Activated CD4-positive, CD25-positive, alpha-beta regulatory T cell (primary cell): ENCODE measurements around the gene SH2B3.

Experiments used
- DNase-seq, 4 experiments: peaks; one replicate each; lab custom pipeline; 2025; lab: John Stamatoyannopoulos, UW

SH2B3 gene

DNA sequence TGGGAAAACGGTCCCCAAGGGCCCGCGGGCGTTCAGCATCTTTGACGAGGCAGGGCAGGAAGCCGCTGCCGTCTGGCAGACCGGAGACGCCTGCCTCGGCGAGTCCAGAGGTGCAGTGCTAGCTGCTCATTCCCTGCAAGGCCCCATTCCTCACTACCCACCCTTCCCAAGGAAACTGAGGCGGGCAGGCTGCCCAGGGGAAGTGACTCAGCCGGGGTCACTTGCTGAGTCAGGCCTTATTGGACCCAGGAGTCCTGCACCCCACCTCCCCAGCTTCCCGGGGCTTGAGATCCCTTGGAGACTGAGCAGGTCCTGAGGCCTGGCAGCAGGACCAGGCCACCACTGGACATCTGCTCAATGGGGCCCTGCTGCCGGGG is 3.7 kb downstream of the SH2B3 start:
- no peak for DNase-seq

DNA sequence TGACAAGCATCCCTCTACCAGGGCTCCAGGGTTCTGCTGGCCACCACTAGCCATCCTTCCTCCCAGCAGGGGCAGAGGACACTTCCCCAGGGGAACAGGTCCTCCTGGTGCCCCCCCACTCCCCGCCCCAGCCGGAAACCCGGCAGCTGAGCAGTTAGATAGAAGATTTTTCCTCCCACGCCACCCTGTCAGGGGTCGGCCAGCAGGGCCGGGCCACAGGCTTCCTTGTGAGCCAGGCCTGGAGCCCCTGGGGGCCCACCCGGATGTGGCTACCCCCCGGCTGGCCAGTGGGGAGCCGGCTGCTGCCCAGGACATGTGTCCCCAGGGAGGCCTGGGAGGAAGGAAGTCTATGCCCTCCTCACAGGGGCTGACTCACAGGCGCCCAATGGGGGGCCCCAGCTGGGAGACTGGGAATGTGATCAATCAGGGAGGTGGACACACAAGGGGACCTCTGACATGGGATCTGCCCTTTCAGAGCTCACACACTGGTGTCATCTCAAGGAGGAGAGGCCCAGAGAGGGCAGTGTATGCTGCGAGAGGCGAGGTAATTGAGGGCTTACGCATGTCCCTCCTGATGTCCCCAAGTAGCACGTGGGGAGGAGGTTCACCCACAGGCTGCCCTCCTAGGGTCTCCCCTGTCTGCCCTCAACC is 4.2 kb downstream of the SH2B3 start:
- no peak for DNase-seq

DNA sequence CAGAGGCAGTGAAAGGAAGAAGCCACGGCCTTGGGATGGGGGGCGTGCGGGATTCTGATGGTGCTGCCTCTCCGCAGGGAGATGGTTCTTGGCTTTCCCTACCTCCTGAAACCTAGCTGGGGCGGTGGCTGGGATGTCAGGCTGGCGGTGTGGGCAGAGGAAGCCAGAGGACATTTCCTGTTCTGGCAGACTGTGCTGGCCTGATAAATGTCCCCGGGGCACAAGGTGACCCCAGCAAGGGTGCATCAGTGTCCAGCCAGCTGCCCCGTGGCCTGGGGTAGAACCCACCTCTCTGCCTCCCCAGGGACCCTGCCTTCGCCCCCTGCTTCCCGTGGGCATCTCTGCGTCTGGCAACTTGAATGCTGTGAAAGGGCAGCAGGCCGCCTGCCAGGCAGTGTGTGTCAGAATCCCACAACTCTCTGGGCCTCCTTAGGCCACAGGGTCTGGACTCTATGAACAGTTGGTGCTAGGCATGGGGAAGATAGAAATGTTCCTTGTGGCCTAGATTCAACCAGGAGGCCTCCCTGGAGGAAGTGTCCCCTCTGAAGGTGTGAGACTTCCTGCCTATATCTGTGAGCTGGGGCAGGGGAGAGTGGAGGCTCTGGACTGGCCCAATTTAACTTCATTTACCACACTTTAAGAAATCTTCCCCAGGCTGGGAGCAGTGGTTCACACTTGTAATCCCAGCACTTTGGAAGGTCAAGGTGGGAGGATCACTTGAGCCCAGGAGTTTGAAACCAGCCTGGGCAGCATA is 4.9 kb downstream of the SH2B3 start:
- DNase-seq, result no peak

GRCh38 chr12:111411185-111411764 is 5.6 kb downstream of the SH2B3 start:
- no peak for DNase-seq

DNA sequence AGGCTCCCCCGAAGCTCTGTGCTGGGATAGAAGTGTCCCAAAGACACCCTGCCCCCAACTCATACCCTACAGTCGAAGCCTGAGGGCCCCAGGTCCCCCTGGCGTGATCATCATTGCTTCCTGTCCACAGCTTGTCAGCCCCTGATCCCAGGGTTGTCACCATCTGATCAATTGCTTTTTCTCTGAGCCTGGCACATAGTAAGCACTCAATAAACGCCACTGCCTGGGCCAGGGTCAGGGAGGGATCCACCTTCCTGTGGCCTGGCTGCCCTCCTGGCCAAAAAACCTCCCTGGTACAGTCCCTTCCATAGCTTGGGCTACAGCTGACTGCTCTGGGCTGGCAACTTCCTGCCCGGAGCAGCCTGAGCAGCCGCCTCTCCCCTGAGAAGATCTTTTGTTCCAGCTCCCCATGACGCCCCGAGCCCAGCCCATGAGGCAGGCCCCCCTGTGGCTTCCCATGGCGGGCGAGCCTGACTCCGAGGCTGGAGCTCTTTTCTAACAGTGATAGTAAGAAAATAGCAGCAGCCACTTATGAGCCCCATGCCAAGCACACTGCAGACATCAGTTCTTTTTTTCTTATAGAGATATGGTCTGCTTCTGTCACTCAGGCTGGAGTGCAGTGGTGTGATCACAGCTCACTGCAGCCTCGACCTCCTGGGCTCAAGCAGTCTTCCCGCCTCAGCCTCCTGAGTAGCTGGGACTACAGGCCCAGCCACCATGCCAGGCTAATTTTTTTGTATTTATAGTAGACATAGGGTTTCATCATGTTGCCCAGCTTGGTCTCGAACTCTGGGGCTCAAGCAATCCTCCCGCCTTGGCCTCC is 6.5 kb downstream of the SH2B3 start:
- no peak for DNase-seq

- no peak for DNase-seq
Measured at GRCh38 chr12:111412830-111413441, 7.2 kb downstream of the SH2B3 start.

DNA sequence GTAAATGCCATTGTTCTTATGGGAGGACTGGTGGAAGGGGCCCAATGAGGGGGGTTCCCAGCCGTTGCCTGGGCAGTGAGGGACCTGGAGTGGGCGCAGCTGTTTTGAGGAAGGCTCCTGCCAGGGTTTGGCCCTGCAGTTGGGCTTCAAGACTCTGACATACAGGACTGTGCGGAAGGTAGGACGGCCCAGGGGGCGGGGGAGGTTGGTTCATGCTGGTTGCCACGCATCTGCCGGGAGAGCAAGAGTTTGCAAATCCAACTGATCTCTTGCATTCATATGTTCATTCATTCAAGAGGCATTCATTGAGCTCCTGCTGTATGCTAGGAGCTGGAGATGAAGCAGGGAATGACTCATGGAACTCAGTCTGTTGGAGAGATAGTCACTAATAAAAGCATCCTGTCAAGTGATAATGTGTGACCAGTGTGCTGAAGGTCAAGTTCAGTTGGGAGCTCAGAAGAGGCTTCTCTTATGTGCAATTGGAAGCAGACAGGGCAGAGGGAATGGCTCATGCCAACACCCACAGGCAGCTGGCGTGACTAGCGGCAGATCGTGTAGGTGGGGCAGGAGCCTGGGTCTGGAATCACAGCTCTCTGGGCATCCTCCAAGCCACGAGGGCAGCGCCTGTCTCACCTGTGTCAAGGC is 7.8 kb downstream of the SH2B3 start:
- DNase-seq, result no peak

DNA sequence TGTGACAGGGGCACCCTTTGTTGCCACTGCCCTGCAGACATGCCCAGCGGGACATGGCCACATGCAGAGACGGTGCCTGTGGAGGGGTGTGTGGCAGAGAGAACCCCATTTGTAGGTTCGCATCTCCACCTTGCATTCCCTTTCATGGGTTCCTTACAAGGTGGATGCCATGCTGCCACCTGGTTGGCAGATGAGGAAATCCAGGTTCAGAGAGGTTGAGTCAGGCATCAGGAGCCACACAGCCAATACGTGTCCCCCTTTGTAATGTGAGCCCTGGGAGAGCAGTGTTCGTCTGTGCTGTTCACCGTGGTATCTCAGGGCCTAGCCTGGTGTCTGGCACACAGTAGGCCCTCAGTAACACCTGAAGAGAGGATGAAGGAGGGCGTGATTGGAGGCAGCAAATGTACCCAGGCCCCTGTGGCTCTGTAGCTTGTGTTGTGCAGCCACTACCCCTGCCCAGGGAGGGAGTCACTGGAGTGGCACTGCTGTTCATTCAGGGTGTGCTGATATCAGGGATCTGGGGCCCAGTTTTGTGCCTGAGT is 9.1 kb downstream of the SH2B3 start:
- DNase-seq, result no peak

- no peak for DNase-seq
Measured at GRCh38 chr12:111417290-111417689, 11.6 kb downstream of the SH2B3 start.

DNA sequence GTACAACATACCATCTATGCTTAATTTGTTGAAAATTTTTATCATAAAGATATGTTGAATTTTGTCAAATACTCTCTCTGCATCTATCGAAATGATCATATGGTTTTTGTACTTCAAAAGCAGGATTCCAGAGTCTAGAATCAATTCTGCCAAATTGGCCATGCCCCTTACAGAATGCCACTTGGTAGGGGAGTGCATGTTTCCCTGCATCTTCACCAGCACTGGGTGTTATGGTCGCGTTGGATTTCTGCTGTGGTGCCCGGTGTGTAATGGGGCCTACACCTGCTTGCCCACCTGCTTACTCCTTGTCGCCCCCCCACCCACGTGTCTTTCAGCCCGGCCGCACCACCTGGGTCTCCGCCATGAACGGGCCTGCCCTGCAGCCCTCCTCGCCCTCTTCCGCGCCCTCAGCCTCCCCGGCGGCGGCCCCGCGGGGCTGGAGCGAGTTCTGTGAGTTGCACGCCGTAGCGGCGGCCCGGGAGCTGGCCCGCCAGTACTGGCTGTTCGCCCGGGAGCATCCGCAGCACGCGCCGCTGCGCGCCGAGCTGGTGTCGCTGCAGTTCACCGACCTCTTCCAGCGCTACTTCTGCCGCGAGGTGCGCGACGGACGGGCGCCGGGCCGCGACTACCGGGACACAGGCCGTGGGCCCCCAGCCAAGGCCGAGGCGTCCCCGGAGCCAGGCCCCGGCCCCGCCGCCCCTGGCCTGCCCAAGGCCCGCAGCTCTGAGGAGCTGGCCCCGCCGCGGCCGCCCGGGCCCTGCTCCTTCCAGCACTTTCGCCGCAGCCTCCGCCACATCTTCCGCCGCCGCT is 12.3 kb downstream of the SH2B3 start:
- DNase-seq, result no peak

- DNase-seq, result no peak
Measured at GRCh38 chr12:111418594-111418880, 12.8 kb downstream of the SH2B3 start.

- no peak for DNase-seq
Measured at GRCh38 chr12:111419784-111420183, 14.1 kb downstream of the SH2B3 start.

- DNase-seq, result no peak
Measured at GRCh38 chr12:111420494-111420893, 14.8 kb downstream of the SH2B3 start.

DNA sequence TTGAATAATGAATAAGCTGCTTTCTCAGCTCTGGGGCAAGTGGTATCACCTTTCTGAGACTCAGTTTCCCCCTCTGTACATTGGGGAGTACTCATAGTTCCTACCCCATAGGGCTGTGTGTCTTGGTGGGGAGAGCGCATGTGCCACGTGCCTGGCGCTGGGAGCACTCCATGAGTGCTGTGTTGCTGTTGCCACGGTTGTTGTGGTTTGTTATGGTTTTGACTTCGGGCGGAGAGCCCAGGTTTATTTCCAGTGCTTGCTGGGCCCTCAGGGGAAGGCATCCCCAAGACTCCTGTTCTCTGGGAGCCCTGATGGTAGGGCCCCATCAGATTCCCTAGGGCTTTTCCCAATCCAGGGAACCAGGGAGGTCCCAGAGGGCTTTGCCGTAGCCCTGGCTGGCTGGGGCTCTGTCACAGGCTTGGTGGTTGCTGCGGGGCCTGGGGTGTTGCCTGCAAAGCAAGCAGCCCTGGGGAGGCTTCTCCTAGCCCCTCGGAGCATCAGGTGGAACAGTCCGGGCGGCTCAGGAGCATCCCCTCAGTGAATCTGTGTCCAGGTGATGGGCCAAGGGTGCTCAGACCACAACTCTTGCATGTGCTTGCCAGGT is 18.6 kb downstream of the SH2B3 start:
- no peak for DNase-seq

GRCh38 chr12:111424793-111425251 is 19.1 kb downstream of the SH2B3 start:
- no peak for DNase-seq

GRCh38 chr12:111425655-111426054 is 19.9 kb downstream of the SH2B3 start:
- no peak for DNase-seq

GRCh38 chr12:111426344-111427185 is 20.8 kb downstream of the SH2B3 start:
- no peak for DNase-seq

DNA sequence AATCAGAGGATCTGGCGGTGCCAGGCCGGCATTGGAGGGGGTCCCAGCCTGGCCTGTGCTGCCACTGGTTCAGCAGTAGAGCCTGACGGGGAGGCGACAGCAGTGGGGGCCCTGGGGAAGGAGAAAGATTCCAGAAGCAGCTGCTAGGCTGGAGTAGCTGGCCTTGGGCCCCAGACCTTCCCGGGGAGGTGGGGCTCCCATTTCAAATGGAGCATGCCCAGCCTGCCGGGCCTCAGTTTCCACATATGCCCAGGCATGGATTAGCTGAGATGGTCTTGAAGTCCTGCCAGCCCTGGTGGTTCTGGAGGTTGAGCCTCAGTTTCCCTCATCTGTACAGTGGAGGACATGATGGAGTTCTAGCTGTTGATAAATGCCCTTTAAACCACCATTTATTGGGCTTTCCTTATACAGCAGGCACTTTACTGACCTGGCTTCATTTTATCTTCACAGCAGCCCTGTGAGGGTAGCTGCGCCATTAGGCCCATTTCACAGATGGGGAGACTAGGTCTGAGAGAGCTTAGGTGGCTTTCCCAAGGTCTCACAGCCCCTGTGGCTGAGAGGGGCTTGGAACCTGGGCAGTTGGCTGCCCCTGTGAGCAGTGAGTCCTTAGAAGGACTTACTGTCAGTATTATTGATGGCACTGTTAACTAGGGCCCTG is 21.8 kb downstream of the SH2B3 start:
- no peak for DNase-seq
